Esophagus mucosa (tissue), 1 donor: ENCODE measurements around the gene ENDOU. TPM values are rescaled to one million over a fixed set of nuclear protein-coding genes. Genes with fewer than 3 reads are reported as not detected.
"Not testable (repeated sequence)": the region's sequence is repeated elsewhere in the genome, so short reads cannot be mapped to it uniquely, and the experiment has no call there.

Experiments
- ATAC-seq: fragments of 200-7000 bp; cut with Tn5 transposase; one replicate; pipeline ENCODE4 v1.9.1; 2020
- total RNA-seq: library from RNA; stranded (reverse); gene quantifications from one replicate; pipeline ENCODE4 v1.2.4, GENCODE V29; 2023
- donor health status: DM: yes; HTN: yes; CAD: no.

ENDOU gene
- total RNA-seq, 1 donor from 2014 or later = 66.9 TPM

- no peak for ATAC-seq
Observed at GRCh38 chr12:47672068-47672467, 53.2 kb downstream of the ENDOU start.

GRCh38 chr12:47667935-47668334 is 57.4 kb downstream of the ENDOU start:
- not testable (repeated sequence) for ATAC-seq

Other genes starting within 250 kb of the ENDOU start
- gene RPAP3, start 19.5 kb downstream of the ENDOU start, total RNA-seq = 18.2 TPM
- gene RAPGEF3, start 33.4 kb upstream of the ENDOU start, total RNA-seq = 16.5 TPM
- 19.8 TPM for gene SLC48A1, start 47.7 kb upstream of the ENDOU start, total RNA-seq
- gene HDAC7, start 94.4 kb upstream of the ENDOU start, total RNA-seq = 25.1 TPM
- gene VDR, start 179.5 kb upstream of the ENDOU start, total RNA-seq = 18.0 TPM
- gene TMEM106C, start 238.1 kb upstream of the ENDOU start, total RNA-seq = 45.4 TPM